Subcutaneous adipose tissue (tissue), 4 donors: ENCODE data around the gene GLYATL3. TPM values are rescaled to one million over a fixed set of nuclear protein-coding genes. Genes with fewer than 3 reads are reported as not detected.

Experiments
- total RNA-seq, 4 donors: library from RNA; depleted of rRNA; stranded (reverse); fragments of >200 nt; gene quantifications; one replicate each; pipeline ENCODE4 v1.1.0, GENCODE V29; 2016
- TF ChIP-seq, protein P1 (sequence below): fragments of 450-650 bp; IDR thresholded peaks from one replicate; pipeline ENCODE4 v1.5.1; 2016; ENCODE audit warnings: low read depth, mild to moderate bottlenecking, control low read depth, antibody characterized with exemption, moderate library complexity

The GLYATL3 gene
- total RNA-seq, 4 donors from 2014 or later: not detected

GRCh38 chr6:49463612-49463967 is 36.1 kb upstream of the GLYATL3 start:
- TF ChIP-seq, protein P1, sequence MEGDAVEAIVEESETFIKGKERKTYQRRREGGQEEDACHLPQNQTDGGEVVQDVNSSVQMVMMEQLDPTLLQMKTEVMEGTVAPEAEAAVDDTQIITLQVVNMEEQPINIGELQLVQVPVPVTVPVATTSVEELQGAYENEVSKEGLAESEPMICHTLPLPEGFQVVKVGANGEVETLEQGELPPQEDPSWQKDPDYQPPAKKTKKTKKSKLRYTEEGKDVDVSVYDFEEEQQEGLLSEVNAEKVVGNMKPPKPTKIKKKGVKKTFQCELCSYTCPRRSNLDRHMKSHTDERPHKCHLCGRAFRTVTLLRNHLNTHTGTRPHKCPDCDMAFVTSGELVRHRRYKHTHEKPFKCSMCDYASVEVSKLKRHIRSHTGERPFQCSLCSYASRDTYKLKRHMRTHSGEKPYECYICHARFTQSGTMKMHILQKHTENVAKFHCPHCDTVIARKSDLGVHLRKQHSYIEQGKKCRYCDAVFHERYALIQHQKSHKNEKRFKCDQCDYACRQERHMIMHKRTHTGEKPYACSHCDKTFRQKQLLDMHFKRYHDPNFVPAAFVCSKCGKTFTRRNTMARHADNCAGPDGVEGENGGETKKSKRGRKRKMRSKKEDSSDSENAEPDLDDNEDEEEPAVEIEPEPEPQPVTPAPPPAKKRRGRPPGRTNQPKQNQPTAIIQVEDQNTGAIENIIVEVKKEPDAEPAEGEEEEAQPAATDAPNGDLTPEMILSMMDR: no peak

DNA sequence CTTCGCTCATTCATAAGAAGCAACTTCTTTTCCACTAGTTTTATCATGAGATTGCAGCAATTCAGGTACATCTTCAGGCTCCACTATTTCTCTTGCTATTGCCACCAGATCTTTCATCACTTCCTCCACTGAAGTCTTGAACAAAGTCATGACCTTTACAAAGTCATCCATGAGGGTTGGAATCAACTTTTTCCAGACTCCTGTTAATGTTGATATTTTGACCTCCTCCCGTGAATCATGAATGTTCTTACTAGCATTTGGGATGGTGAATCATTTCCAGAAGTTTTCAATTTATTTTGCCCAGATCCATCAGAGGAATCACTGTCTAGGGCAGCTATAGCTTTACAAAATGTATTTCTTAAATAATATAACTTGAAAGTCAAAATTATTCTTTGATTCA is 35.0 kb upstream of the GLYATL3 start:
- TF ChIP-seq, protein P1: no peak

- TF ChIP-seq, protein P1: no peak
Observed at GRCh38 chr6:49468042-49468441, 31.7 kb upstream of the GLYATL3 start.

GRCh38 chr6:49479308-49479970 is 20.3 kb upstream of the GLYATL3 start:
- TF ChIP-seq, protein P1: no peak

GRCh38 chr6:49490633-49491032 is 9.1 kb upstream of the GLYATL3 start:
- TF ChIP-seq, protein P1: no peak

DNA sequence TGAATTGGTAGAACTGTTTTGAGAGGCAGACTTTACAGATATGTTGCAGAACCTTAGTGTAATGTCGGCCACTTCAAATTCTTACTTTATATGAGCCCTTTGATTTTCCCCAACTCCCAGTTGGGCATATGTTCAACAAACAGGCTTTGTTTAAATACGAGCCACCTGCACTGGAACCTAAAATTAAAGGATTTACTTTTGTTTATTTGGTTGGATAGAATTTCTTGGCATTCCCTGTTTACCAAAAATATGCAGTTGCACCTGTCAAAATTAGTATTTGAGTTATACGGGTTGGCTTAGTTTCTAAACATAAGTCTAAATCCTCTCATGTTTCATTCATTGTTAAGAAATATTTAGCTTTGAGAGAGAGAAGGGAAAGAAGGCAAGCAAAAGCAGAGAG is 2.4 kb upstream of the GLYATL3 start:
- TF ChIP-seq, protein P1: no peak

GRCh38 chr6:49499126-49499525 is 597 bp upstream of the GLYATL3 start:
- TF ChIP-seq, protein P1: no peak
